GM23338 (cell line): ENCODE data around the gene PDZD7.

Experiments used
- EZH2 ChIP-seq: fragments of 200-600 bp; sonication (generic); IDR thresholded peaks from one replicate; pipeline ENCODE4 v1.8.0; 2017; ENCODE audit warnings: antibody characterized with exemption, mild to moderate bottlenecking, low read depth; ENCODE audit not compliant: unreplicated experiment
- EZH2phosphoT487 ChIP-seq: fragments of 200-600 bp; sonication (generic); IDR thresholded peaks from one replicate; pipeline ENCODE4 v1.8.1; 2018; ENCODE audit warnings: antibody characterized with exemption; ENCODE audit not compliant: unreplicated experiment
- POLR2AphosphoS5 ChIP-seq: IDR thresholded peaks from 2 replicates; pipeline ENCODE4 v1.6.1; 2016; ENCODE audit warnings: antibody characterized with exemption, low read depth
- STAT1 ChIP-seq: IDR thresholded peaks from one replicate; pipeline ENCODE4 v1.6.1; 2016; ENCODE audit warnings: antibody characterized with exemption; ENCODE audit not compliant: unreplicated experiment
- ZNF114 ChIP-seq: fragments of 250-450 bp; sonication (Bioruptor Pico); IDR thresholded peaks from 2 replicates; pipeline ENCODE4 v1.5.0; 2020; ENCODE audit warnings: mild to moderate bottlenecking, moderate library complexity
- TF ChIP-seq, protein P1 (sequence below), 2 experiments: fragments of 200-600 bp in 1 of 2; sonication (generic) in 1 of 2; conservative IDR thresholded peaks; 2 replicates each; pipeline versions ENCODE4 v1.5.1 to v1.6.1; 2016 to 2017; ENCODE audit warnings: antibody characterized with exemption in 2 of 2, low read depth in 2 of 2, mild to moderate bottlenecking in 2 of 2, moderate library complexity in 1 of 2
- TF ChIP-seq, protein P2 (sequence below): IDR thresholded peaks from 2 replicates; pipeline ENCODE4 v1.6.1; 2016; ENCODE audit warnings: antibody characterized with exemption
- TF ChIP-seq, protein P3 (sequence below): IDR thresholded peaks from one replicate; pipeline ENCODE4 v1.6.1; 2018; ENCODE audit warnings: antibody characterized with exemption; ENCODE audit not compliant: unreplicated experiment

GRCh38 chr10:100972904-100973535, 57.9 kb downstream of the PDZD7 start:
- TF ChIP-seq EZH2phosphoT487 (no peak), POLR2AphosphoS5 (no peak), ZNF114 (CRISPR knock-in tag) (no peak), STAT1 (no peak), EZH2 (no peak)
- TF ChIP-seq, protein P1, sequence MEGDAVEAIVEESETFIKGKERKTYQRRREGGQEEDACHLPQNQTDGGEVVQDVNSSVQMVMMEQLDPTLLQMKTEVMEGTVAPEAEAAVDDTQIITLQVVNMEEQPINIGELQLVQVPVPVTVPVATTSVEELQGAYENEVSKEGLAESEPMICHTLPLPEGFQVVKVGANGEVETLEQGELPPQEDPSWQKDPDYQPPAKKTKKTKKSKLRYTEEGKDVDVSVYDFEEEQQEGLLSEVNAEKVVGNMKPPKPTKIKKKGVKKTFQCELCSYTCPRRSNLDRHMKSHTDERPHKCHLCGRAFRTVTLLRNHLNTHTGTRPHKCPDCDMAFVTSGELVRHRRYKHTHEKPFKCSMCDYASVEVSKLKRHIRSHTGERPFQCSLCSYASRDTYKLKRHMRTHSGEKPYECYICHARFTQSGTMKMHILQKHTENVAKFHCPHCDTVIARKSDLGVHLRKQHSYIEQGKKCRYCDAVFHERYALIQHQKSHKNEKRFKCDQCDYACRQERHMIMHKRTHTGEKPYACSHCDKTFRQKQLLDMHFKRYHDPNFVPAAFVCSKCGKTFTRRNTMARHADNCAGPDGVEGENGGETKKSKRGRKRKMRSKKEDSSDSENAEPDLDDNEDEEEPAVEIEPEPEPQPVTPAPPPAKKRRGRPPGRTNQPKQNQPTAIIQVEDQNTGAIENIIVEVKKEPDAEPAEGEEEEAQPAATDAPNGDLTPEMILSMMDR (conservative IDR thresholded peaks at IDR 0.05; ENCODE audit: low read depth in 2 of 2) = no peak
- TF ChIP-seq, protein P2, sequence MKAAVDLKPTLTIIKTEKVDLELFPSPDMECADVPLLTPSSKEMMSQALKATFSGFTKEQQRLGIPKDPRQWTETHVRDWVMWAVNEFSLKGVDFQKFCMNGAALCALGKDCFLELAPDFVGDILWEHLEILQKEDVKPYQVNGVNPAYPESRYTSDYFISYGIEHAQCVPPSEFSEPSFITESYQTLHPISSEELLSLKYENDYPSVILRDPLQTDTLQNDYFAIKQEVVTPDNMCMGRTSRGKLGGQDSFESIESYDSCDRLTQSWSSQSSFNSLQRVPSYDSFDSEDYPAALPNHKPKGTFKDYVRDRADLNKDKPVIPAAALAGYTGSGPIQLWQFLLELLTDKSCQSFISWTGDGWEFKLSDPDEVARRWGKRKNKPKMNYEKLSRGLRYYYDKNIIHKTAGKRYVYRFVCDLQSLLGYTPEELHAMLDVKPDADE = no peak
- TF ChIP-seq, protein P3, sequence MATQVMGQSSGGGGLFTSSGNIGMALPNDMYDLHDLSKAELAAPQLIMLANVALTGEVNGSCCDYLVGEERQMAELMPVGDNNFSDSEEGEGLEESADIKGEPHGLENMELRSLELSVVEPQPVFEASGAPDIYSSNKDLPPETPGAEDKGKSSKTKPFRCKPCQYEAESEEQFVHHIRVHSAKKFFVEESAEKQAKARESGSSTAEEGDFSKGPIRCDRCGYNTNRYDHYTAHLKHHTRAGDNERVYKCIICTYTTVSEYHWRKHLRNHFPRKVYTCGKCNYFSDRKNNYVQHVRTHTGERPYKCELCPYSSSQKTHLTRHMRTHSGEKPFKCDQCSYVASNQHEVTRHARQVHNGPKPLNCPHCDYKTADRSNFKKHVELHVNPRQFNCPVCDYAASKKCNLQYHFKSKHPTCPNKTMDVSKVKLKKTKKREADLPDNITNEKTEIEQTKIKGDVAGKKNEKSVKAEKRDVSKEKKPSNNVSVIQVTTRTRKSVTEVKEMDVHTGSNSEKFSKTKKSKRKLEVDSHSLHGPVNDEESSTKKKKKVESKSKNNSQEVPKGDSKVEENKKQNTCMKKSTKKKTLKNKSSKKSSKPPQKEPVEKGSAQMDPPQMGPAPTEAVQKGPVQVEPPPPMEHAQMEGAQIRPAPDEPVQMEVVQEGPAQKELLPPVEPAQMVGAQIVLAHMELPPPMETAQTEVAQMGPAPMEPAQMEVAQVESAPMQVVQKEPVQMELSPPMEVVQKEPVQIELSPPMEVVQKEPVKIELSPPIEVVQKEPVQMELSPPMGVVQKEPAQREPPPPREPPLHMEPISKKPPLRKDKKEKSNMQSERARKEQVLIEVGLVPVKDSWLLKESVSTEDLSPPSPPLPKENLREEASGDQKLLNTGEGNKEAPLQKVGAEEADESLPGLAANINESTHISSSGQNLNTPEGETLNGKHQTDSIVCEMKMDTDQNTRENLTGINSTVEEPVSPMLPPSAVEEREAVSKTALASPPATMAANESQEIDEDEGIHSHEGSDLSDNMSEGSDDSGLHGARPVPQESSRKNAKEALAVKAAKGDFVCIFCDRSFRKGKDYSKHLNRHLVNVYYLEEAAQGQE = no peak
